HG02678 (cell line): ENCODE results near the gene ZNF658.
"Not testable (repeated sequence)": the region's sequence is repeated elsewhere in the genome, so short reads cannot be mapped to it uniquely, and the experiment has no call there.

ENCODE experiments used
- ATAC-seq: cut with Tn5 transposase; IDR thresholded peaks from one replicate; pipeline ENCODE4 v1.9.1; 2021; ENCODE audit warnings: mild to moderate bottlenecking, moderate library complexity; ENCODE audit not compliant: unreplicated experiment

ZNF658 gene

GRCh38 chr9:66900490-66901131 lies at the start of gene ZNF658:
Gene ZNF658 (plus strand): TSS chr9:66900725. CDS start chr9:66903562, 2,837 bp downstream.
- ATAC-seq, result peak; percentile 98

DNA sequence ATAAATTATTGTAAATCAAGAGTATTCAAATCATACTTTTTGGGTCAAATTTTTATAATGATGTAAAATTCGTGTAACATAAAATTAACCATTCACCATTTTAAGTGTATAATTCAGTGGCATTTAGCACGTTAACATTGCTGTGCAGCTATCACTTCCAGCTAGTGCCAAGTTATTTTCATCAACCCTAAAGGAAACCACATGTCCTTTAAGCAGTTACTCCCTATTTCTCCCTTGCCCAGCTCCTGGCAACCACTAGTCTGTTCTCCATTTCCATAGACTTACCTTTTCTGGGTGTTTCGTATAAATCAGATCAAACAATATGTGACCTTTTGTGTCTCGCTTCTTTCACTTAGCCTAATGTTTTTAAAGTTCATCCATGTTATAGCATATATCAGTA lies 38.8 kb upstream of the ZNF658 start:
- not testable (repeated sequence) for ATAC-seq

DNA sequence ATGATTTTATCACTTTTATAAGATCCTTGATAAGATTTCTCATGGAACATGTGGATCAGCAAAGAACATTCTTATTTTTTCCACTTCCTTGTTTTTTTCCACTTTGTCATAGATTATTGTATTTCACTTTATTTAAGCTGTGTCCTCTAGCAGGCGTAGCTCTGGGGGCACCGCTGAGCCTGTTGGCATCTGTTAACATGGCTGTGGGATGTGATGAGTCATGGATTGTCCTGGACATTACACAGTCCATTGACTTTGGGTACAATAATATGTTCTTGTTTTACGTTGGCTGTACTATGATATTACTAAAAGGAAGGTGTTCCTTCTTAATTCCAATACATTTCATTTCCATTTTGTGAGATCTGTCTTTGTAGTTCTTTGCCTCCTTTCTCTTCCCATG lies 31.9 kb upstream of the ZNF658 start:
- ATAC-seq, result not testable (repeated sequence)

DNA sequence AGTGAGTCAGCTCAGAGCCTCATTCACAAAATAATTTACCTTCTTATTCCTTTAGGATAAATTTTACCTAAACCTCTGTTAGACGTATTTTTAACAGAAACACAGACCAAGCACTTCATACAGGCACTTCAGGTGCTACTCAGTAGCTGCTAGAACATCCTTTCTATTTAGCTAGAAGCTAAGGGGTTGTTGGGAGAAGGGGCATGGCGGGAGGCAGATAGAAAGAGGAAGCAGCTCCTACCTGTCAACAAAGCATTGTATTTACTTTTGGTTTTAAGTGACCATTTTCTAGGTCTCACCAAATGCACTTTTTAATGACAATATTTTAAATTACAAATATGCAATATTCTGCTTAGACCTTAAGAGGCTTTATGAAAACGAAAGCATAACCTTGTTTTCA lies 19.9 kb upstream of the ZNF658 start:
- ATAC-seq, result not testable (repeated sequence)

GRCh38 chr9:66881847-66882246 lies 18.7 kb upstream of the ZNF658 start:
- not testable (repeated sequence) for ATAC-seq

DNA sequence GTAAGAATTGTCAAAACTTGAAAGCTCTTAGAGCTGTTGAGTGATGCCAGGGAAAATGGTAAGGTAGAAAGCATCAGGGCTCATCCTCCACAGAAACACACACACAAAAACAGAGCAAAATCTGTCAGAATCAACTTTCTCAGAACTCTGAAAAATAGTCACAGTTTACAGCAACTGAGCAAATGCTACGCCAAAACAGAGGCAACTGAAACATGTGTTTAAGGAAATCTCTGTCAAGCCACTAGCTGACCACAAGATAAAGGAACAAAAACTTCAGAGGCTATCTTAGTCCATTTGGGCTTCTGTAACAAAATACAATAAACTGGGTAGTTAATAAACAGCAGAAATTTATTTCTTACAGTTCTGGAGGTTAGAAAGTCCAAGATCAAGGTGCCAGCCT lies 10.2 kb upstream of the ZNF658 start:
- peak; percentile 90 for ATAC-seq

DNA sequence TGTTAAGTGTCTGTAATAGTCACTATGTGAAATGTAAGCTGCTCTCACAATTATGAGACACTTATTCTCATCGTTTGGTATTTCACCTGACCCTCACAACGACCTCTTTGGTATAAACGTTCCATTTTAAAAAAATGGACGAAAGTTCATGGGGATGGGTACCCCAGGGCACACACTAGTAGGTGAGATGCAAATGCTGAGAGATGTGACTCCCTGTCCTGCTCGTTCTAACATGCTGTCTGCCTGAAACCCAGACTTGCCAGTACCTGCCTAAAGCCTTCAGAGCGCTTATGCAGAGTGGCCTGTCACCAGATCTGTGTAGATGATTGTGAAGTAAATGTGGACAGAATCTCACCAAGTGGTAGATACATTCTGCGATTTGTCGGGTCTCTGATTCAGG lies 616 bp downstream of the ZNF658 start:
- ATAC-seq, result peak; percentile 9

DNA sequence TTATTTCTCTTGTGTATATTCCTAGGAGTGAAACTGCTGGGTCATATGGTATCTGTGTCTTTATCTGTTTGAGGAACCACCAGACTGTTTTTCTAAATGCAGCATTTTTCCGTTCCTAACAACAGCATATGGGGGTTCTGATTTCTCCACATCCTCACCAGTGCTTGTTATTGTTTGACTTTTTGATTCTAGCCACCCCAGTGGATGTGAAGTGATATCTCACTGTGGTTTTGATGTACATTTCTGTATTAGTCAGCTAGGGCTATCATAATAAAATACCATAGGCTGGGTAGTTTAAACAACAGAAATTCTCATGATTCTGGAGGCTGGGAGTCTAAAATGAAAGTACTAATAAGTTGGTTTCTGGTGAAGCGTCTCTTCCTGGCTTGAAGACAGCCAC lies 9.0 kb downstream of the ZNF658 start:
- not testable (repeated sequence) for ATAC-seq

GRCh38 chr9:66920072-66920471 lies 19.5 kb downstream of the ZNF658 start:
- ATAC-seq, result not testable (repeated sequence)

DNA sequence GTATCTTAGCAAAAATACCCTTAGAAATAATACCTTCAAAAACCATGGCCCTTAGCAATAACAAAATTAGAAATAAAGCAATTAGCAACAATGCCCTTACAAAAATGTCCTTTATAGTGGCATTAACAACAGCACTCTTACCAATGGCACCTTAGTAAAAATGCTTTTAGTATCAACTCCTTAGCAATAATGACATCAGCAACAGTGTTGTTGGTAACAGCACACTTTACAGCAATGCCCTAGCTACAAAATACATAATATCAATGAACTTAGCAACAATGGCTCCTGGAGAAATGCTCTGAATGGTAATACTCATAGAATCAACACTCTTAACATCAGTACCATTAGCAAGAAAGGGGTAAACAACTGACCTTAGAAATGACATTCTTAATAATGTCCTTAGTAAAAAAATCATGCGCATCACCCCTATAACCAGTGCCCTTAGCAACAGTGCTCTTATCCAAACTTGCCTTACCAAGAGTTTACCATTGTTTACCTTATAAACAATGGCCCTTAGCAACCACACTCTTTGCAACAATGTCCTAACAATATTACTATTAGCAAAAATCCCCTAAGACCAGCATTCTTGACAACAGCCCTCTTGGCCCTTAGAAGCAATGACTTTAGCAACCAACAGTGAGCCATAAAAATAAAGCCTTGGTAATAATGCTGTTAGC lies 35.8 kb downstream of the ZNF658 start:
- ATAC-seq, result not testable (repeated sequence)

- not testable (repeated sequence) for ATAC-seq
Observed at GRCh38 chr9:66937662-66938061, 37.1 kb downstream of the ZNF658 start.

GRCh38 chr9:66938322-66938721 lies 37.8 kb downstream of the ZNF658 start:
- not testable (repeated sequence) for ATAC-seq

GRCh38 chr9:66939878-66940830 lies 39.6 kb downstream of the ZNF658 start:
- ATAC-seq, result not testable (repeated sequence)

- not testable (repeated sequence) for ATAC-seq
Observed at GRCh38 chr9:66942400-66943155, 42.1 kb downstream of the ZNF658 start.

GRCh38 chr9:66952576-66952975 lies 52.1 kb downstream of the ZNF658 start:
- not testable (repeated sequence) for ATAC-seq
